Measurements from ENCODE around the gene MAS1L.

Gene MAS1L, protein sequence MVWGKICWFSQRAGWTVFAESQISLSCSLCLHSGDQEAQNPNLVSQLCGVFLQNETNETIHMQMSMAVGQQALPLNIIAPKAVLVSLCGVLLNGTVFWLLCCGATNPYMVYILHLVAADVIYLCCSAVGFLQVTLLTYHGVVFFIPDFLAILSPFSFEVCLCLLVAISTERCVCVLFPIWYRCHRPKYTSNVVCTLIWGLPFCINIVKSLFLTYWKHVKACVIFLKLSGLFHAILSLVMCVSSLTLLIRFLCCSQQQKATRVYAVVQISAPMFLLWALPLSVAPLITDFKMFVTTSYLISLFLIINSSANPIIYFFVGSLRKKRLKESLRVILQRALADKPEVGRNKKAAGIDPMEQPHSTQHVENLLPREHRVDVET

DNA sequence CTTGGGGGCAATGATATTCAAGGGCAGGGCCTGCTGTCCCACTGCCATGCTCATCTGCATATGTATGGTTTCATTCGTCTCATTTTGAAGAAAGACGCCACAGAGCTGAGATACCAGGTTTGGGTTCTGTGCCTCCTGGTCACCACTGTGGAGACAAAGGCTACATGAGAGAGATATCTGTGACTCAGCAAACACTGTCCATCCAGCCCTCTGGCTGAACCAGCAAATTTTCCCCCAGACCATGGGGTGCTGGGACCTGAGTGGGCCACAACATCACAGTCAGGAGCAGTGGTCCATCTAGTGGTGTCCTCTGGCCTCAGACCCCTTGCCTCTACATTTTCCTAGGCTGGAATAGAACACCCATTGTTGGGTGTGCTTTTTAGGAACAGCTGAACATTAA, at the start of gene MAS1L:
Gene MAS1L (minus strand): TSS at position 297 of the 400 bp plus-strand sequence. CDS start 54 bp downstream, at position 243.
- no peak for DNase-seq (ENCODE audit: low spot score)

DNA sequence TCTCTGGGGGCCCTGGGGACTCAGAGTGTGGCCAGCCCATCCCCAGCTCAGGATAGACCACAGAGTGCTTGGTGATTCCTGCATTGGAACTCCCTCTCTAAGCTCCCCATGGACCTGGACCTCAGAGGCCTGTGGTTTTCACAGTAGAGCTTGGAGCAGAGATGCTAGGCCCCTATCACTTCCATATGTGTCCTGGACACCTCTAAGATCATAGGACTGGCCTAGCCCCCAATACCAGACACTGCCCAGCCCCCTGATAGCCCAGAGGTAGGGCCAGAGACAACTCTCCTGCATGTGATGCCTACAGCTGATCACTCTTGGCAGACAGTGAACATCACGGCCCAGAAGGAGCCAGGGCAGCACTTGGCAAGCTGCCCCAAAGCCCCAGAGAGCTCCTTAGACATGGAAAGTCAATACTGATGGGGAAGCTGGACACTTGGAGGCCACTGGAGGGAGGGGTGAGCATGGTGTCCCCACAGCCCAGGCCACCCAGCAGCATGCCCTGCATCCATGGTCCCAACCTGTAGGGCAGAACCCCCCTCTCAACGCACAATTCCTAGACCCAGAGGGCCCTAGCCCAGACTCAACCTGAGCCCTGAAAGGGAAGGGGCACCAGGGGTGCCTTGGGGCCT, 44.7 kb upstream of the MAS1L start:
- DNase-seq (ENCODE audit: low spot score) = no peak

DNA sequence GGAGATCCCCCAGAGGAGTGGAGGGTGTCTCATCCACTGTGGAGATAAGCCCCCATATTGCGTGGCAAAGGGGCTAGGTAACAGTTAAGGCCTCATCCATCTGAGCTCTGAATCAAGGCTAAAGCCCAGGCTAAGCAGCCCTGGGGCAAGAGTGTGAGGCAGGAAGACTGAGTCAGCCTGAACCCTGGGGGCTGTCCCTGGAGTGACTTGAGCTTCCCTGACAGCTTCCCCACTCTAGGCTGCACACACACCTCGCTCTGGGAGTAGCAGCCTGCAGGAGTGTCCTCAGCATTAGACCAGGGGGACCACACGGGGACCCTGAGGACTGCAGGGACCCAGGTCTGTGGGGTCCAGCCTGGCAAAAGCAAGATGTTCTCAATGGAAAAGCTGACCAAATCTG, 43.9 kb upstream of the MAS1L start:
- DNase-seq (ENCODE audit: low spot score) = no peak

DNA sequence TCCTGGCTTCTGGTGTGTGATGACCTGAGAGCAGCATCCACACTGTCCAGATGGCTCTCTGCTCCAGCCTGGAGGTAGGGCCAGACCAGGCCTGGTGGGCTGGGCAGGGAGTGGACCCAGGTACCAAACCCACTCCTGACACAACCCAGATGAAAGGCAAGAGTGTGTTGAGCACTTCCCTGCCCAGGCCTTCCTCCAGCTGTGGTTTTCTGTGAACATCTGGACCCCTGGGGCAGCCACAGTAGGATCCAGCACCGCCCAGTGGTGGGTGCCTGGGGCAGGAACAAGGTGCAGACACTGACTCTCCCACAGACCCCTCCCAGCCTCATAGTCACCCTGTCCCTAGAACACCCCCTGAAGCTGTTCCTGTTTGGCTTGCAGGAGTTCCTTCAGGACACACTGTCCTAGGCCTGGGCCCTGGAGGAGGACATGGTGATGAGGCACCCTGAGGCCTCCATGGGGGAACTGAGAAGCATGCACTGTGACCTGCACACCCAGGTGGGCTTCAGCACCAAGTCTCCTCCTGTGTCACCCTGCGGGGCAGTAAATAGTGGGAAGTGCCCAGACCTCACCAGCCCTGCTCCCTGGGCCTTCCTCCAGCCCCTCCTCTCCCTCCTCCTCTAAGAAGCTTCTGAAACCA, 43.0 kb upstream of the MAS1L start:
- no peak for DNase-seq (ENCODE audit: low spot score)

DNA sequence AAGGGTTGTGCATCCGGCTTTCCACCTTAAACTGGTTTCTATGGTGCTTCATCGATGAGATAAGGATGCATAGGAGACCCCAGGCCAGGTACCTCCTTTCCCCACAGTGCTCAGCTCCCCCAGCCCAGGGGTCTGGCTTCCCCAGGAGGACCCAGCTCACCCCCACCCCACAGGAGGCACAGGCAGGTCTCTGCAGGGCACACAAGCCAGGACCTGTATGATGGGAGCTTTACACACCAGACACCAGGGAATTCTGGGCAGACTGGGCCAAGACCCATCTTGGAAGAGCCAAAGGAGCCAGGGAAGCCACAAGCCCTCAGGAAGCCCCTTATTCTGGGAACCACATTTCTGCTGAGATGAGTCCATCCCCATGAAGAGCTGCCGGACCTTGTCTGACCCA, 42.2 kb upstream of the MAS1L start:
- DNase-seq (ENCODE audit: low spot score) = no peak

DNA sequence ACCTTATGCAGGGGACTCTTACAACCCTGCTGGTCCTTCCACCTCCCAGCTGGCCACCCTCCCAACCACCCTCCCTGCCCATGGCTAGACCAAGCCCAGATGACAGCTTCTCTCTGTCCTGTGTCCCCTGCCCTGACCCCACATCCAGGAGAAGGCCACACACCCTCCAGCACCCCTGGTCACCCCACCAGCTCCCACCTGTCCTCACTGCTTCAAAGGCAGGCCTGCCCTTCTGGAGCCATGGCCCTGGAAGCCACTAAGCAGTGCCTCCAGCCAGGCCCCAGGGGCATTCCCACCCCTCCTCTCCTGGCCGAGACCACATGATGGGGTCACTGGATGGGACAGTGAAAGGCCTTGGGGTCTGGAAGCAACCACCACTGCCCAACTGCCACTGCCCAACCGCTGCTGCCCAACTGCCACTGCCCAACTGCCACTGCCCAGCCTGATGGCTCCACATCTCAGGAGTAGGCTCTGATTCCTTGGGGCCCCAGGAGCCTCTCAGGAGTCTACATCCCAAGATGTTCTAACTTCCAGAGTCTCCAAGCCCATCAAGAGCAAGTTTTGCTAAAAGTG, 41.3 kb upstream of the MAS1L start:
- DNase-seq (ENCODE audit: low spot score) = no peak

DNA sequence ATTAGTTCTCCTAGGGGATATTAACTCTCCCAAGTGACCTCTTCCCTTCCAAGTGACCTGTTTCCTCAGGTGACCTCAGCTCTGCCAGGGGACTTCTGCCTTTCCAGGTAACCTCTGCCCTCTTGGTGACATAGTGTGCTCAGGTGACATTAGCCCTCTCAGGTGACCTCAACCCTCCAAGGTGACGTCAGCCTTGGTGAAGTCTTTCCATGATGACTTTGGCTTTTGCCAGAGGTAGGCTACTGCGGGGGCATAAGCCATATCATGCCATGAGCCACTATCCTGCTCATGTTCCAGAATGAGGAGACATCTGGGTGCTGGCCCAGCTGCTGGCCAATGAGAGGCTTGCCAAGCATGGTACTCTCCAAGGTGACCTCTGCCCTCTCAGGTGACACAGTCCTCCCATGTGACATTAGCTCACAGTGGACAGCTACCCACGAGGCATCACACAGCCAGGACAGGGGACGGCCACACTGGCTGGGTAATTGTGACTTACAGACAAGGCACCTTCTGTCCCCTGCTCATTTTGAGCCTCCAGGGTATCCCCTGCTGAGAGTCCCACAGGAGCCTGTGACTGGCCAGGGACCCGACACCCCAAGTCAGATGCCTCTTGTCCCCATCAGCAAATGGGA, 40.7 kb upstream of the MAS1L start:
- no peak for DNase-seq (ENCODE audit: low spot score)

DNA sequence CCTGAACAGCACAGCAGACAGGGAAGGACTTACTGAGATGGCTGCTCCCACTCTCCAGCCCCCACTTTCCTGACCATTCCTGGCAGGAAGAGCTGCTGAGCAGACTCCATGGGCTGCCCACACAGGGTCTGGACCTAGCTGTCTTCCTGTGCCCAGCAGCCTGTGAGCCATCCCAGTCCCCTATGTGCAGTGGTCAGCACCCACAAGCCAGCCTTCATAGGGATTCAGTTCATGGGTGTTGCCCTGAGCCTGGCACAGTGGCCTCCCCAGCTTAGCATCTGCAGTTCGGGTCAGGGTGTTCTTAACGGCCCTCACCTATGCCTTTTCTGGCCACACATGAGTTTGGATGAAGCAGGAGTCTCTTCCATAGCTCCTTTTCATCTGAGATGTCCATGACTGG, 39.8 kb upstream of the MAS1L start:
- no peak for DNase-seq (ENCODE audit: low spot score)

DNA sequence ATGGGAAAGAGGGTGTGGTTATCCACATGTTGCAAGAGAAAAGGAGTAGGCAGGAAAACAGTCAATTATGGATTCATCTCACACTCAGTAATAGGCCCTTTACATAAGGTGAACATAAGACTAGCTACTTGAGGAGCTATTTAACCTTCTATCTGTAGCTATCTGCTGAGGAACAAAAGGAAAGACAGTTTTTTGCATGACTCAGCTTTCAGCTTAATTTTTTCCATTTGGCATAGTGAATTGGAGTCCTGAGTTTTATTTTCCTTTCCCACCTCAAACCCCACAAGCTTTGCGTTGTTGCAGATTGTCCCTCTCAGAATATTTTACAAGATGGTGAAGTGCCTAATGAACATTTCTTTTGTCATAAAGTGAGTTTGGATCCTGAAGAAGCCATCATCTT, 39.4 kb upstream of the MAS1L start:
- no peak for DNase-seq (ENCODE audit: low spot score)

DNA sequence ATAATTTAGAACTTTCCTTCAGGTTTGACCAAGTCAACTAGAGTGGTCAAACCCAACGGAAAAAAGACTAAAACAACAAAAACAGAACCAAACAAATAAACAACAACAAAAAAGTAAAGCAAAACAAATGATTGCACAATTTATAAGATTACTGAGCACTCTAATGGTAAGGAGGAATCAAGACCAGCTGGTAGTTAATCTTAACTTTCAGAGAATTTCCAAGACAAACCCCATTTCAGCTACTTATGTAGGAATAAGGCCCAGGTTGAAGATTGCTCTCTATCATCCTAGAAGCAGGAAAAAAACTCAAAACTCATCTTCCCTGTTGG, 37.5 kb upstream of the MAS1L start:
- no peak for DNase-seq (ENCODE audit: low spot score)

DNA sequence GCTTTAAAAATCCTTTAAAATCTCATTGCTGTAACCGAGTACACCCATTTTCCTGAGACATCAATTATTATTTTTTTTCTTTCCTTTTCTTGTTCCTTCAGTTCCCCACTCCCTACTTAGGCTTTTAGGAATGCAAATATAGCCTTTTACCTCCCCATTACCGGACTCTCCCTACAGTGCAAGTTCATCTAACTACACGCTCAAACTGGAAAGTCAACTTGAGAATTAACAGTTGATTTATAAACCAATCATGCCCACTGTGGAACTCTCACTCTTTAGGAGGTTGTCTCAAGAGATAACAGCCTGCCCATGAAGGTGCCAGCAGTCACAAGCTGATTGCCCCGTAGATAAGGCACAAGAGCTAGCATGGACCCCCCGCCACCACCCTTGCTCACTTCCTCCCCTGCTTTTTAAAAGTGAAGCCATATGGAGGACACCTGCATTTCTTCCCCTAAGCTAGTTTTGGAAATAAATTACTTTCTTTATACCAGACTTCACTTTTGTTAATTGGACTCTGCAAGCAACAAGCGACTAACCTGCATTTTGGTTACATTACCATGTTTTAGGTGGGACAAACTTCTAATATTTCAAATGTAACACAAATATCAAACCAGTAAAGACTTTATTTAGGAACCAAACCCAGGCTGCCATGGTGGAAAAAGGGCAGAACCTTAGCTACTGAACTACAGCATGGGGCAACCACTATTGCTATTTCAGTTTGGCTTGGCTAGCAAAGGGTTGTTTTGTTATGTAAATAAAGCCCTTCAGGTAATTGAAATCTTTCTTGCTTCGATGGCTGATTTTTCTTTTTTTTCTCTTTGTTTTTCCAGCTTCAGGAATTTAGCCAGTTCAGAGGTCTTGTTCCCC, 36.9 kb upstream of the MAS1L start:
- no peak for DNase-seq (ENCODE audit: low spot score)

DNA sequence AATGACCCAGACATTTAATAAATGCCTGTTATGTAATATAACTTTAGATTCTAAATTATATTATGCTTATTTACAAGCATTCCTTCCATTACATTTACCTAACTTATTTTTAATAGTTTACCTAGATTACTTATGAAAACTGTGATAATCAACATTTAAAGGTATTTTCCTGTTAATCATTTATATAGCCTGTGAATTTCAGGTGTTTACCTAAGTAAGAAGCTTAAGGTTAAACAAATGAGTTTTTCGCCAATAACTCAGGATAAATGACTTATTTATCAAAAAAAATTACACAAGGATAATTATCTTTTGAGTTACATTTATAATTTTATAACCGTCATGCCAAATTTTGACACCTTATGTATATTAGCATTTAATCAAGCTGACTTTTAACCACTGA, 36.3 kb upstream of the MAS1L start:
- DNase-seq (ENCODE audit: low spot score) = no peak

DNA sequence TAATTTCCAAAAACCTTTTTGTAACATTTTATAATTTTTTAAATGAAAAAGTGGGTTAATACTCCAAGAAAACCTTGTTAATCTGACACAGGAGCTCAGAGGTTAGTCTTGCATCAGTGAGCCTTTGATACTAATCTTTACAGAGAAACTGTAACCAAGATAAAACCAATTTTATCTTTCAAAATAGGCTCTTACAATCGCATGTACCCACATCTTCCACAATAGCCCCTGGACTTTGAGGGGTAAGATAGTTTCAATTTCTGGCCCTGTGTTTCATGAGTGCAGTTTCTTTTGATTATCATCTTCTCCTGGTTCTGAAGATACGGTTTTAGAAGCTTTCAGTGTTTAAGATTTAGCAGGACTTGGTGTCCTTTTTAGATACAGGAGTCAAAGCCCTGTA, 34.5 kb upstream of the MAS1L start:
- no peak for DNase-seq (ENCODE audit: low spot score)

DNA sequence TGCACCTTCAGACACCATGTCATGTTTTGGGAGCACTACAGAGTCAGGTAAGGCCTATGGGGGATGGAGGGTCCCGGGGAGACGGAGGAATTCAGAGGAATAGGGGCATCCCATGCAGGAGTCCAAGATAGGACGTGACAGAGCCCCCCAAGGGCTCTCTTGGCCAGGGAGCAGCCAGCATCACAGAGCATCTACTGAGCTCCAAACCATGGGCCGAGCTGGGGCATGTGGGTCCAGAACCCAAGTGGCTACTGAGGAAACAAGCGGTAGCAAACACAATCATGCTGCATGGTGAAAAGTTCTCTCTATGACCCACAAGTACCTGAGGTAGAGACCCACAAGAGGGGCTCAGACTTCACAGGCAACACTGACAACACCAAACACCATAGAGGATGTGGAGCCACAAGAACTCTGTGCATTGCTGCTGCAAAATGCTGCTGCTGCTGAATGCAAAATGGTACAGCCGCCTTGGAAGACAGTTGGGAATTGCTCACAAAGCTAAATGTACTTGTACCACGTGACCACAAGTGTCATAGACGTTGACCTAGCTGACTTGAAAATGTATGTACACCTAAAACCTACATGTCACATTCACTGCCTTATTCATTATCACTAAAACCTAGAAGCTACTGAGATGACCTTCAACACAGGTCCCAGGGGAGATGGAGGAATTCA, 33.4 kb upstream of the MAS1L start:
- DNase-seq (ENCODE audit: low spot score) = no peak

DNA sequence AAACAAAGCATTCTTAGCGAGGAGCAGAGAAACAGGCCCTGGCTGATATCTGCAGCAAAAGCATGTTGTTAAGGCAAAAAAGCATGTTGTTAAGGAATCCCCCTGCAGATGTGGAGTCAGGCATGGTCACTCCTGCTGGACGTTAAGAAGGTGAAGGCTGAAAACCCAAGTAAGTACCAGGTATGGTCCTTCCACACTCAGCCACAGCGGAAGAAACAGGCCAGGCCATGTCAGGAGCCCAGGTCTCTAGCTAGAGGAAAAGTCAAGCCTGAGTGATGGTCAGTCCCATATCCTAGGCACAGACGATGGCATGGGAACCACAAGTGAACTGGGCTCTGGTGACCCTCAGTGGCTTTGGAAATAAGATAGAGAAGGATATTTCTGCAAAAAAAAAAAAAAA, 32.5 kb upstream of the MAS1L start:
- no peak for DNase-seq (ENCODE audit: low spot score)

DNA sequence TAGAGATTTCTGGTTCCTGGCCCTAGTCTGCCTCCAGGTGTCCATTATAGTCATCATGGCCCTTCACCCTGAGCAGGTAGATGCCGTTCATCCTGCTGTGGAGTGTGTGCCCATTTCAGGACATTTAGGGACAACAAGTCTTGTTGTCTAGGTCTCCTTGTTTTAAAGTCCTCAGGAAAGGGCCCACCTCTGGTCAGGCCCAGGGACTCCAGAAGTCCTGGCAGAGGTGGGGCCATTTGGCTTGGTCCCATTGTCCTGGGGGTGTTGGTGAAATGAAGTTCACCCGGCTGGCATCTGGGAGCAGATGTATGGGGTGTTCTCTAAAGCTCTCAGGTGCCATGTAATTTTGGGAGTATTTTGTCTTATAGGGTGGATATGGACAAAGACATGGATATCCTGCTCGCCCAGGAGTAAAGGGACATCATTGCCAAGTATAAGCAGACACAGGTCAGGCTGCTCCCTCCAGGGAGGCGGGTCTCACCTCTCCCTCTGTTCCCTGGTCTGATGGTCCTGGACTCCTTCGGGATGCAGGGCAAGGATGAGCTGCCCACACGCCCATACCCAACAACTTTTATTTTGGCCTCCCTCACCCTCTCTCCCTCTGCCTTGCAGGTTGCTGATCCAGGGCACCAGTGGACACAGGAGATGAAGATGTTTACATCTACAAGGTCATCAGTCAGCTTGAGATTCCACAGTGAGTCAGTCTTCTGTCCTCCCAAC, 31.7 kb upstream of the MAS1L start:
- no peak for DNase-seq (ENCODE audit: low spot score)

DNA sequence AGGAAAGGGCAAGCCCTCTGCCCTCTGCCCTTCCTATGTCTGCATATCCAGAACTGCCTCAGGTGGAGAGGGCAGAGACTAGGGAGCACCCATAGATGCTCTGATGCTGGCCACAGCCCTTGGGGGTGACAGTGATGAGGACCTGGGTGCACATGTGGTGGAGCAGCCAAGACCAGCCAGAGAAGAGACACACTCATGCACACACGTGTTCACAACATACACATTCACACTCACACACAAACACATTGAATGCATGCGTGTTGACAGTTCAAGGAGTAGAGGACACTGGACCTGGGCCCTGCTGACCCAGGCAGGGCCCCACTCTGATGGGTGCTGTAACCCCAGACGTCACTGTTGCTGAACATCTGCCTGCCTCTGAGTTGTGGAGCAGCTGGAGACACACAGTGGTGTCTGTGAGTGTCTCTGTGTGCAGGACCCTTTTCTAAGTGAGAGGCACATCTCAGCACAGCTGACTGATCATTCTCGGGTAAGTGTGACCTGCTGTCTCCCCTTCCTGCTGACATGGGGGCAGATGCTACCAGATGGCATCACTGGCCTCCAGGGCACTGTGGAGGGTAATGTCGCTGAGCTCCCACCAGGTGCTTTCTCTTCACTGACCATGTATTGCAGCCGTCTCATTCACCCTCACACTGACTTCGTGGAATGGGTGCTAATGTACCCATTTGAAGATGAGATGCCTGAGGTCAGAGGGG, 30.1 kb upstream of the MAS1L start:
- no peak for DNase-seq (ENCODE audit: low spot score)

DNA sequence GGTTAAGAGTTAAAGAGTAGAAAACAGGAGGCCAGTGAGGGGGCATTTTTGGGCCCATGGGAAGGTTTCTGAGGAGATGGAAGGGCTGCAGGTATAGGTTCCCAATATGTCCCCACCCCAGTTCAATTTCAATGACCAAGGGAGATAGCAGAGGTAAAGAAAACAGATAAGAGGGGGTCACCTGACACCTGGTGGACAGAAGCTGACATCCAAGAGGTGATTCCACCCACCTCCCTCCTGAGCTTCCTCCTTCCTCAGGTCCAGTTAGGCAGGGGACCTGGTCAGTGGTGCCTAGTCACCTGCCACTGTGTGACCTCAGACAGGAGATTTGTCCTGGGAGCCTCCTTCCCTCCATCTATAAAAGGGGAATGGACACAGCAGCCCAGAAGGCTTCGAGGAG, 29.5 kb upstream of the MAS1L start:
- DNase-seq (ENCODE audit: low spot score) = no peak

DNA sequence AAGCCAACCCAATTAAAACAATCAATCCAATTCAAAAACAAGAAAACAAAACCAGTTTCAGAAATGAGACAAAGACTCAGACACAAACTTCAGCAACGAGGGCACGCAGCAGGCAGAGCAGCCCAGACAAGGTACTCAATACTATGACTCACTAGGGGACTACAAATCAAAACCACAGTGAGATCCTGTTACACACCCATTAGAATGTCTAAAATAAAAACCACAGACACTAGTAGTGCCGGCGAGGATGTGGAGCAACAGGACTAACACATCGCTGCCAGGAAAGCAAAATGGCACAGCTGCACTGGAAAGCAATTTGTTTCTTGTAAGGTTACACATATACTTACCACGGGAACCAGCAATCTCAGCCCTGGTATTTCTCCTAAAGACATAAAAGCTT, 28.4 kb upstream of the MAS1L start:
- DNase-seq (ENCODE audit: low spot score) = no peak

DNA sequence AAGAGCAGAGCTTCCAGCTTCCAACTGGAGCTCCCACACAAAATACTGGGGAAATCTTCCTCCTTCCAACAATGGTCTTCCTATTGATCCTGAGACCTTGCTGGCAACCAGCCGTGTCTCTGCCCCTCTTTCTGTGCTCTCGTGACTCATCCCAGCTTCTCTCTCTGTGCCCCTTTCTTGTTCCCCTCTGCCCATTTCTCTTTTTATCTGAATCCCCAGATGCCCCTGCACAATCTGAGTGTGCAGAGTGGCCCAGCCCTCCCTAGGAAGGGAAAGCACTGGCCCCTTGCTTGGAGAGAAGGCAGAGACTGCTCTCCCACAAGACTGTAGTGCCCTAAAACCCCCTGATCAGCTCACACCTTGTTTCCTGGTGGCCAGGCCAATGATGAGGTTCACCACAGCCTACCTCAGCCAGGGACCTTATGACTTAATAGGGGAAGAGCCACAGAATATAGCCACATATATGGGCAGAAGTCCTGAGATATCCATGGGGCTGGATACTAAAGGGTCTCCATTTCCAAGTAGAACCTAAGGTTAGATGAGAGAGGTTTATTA, 23.1 kb upstream of the MAS1L start:
- no peak for DNase-seq (ENCODE audit: low spot score)
